H54 (cell line): Measurements from ENCODE around the gene VSTM2L.
"Not testable (repeated sequence)": the region's sequence is repeated elsewhere in the genome, so short reads cannot be mapped to it uniquely, and the experiment has no call there.

Experiments
- DNase-seq: peaks from one replicate; pipeline ENCODE4 v3.0.0; 2011; ENCODE audit warnings: low spot score, mixed read lengths; ENCODE audit not compliant: insufficient read length
- FAIRE-seq: peaks from 3 replicates; lab custom pipeline; 2011; peaks lifted over from hg19 to GRCh38; lab: Jason Lieb, UNC
- POLR2A ChIP-seq: IDR thresholded peaks from 2 replicates; pipeline ENCODE4 v1.6.1; 2011; ENCODE audit warnings: low read depth, mild to moderate bottlenecking, low read length

VSTM2L gene, protein sequence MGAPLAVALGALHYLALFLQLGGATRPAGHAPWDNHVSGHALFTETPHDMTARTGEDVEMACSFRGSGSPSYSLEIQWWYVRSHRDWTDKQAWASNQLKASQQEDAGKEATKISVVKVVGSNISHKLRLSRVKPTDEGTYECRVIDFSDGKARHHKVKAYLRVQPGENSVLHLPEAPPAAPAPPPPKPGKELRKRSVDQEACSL

DNA sequence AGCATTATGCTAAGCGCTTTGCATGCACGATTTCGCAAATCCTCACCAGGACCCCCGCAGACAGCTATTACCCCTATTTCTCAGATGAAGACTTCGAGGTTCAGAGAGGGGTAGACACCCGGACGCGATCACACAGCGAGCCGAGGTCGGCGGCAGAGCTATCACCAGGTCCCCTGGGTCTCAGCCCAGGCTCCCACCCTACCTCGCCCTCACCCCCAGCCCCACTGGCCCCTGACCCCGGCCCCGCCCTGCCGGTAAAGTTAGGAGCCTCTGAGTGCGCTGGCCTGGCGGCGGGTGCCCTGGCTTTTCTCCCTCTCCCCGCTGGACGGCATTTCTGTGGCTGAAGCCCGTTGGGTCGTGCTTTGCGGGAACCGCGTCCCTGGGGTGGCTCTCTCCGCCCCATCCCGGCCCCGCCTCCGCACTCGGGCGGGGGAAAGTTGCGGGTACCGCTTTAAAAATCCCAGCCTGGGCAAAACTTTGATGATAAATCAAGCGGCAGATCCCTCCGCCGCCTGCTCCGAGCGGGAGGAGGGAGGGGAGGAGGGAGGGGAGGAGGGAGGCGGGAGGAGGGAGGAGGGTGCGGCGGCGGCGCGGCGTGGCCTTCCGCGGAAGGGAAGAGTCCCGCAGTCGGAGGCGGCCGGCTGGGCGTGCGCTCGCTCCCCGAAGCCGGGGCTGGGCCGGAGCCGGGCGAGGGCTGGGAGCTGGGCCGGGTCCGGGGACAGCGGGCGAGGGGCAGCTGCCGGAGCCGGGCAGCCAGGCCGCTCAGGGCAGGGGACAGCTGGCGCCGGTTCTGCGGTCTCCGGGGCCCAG is at the start of gene VSTM2L:
Gene VSTM2L (plus strand): TSS at position 624 of the 810 bp plus-strand sequence. CDS start 224 bp downstream, outside the sequence.
- DNase-seq: no peak
- no peak; the same call in none of the 2 replicates for TF ChIP-seq POLR2A
- no peak for FAIRE-seq

DNA sequence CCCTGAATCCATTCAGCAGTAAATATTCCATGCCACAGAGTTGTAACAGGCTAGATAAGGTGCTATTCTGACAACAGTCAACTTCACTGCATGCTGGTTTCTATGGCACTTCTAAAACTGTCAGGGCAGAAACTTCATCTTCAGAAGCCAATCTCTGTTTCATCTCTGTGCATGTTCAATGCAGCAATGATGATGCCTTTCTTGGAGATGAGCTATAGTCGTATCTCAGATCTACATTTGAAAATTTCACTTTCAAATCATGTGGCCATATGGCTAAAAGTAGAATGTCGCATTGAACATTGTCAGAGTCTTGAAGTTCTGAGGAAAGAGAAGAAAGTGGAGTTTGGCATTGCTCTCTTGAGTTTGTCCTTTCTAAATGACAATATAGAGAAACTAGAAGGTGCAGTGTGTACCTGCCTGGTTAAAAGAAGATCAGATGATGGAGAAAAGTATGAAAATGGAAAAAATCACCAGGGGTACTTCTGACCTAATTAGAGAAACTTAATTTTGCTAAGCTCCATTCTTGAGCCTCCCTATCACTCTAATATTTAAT is 49.0 kb upstream of the VSTM2L start:
- DNase-seq (no peak), FAIRE-seq (no peak)
- TF ChIP-seq POLR2A: no peak

DNA sequence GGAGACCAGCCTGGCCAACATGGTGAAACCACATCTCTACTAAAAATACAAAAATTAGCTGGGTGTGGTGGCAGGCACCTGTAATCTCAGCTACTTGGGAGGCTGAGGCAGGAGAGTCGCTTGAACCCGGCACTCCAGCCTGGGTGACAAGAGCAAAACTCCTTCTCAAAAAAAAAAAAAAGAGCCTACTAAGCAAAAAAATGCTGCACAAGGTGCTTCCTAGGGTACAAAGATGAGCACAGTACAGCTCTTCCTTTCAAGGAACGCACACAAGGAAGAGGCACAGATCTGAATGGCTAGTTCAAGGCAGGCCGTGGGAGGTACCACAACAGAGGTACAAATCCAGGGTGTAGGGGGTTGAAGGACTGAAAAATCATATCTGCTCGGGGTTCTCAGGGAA is 46.9 kb upstream of the VSTM2L start:
- DNase-seq, FAIRE-seq: not testable (repeated sequence)

DNA sequence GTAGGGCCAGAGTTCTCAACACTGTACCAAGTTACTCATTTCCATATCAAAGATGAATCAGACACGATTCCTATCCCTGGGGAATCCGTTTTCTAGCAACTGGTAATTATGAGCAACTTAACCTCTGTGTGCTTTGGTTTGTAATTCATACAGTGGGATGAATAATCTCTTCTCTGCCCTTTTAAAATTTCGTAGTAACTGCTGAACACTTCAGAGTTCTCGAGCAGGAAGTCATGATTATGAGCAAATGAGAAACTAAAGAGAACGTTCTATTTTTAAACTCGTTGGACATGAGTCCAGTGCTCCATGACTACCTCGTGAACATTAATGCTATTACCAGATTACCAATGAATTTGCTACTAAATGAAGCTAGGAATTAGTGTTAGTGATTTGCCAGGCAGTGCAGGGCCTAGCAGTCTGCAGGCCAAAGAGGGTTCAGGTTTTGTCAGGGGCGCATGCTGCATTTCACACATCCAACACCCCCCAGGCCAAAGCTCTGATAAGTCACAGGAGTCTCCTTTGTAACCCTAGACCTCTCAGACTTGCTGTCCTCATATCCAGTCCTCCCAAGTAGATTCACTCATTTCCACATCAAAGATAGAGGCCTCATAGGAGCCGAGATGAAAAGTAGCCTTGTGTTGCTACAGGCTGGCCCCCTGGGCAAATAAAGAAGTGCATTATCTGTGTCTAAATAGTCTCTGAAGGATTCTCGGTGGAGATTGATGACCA is 45.8 kb upstream of the VSTM2L start:
- TF ChIP-seq POLR2A: no peak
- no peak for DNase-seq
- no peak for FAIRE-seq

DNA sequence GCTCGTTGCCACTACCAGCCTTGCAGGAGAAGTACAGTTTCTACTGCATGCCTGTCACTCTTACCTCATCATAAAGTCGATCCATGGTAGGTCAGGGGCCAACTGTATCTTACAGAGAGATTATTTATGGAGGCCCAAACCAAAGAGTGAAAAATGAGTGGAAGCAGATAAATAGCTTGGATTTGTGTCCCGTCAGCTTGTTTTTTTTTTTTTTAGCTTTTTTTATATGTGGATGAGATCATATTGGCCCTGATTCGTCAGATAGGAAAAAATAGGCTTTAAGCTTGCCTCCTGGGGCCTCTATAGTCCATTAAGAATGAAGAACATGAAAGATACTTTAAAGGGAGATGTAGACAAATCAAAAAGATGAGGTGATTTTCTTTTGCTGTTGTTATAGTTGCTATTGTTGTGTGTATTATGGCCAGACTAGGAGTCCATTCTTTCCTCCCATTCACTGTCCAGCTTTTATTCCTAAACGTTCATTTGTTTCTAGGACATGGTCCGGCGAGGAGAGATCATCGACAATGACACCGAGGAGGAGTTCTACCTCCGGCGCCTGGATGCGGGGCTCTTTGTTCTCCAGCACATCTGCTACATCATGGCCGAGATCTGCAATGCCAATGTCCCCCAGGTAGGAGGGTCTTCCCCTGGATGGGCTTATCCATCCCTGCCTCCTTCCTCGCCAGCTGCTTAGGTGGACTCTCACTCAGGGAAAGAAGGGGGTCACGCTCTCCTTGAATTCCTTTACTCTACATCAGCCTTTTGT is 43.3 kb upstream of the VSTM2L start:
- no peak for FAIRE-seq
- no peak for DNase-seq
- TF ChIP-seq POLR2A: no peak

DNA sequence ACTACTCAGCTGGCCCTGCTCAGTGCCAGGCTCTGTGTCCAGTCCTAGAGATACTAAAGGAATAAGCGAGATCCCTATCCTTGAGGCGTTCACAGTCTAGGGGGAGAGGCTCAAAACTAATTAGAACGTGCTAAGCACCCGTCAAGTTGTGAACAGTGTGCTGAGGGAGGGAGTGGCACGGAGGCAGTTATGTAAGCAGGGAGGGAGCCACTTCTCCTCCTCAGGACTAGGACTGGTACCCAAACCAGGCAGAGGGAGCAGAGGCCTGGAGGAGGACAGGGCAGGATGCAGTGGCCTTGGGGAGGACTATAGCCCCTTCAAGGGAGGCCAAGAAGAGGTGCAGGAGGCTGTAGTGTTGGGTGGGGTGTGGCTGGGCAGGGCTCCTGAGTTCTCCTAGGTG is 39.6 kb upstream of the VSTM2L start:
- DNase-seq (no peak), FAIRE-seq (no peak)
- TF ChIP-seq POLR2A: no peak

DNA sequence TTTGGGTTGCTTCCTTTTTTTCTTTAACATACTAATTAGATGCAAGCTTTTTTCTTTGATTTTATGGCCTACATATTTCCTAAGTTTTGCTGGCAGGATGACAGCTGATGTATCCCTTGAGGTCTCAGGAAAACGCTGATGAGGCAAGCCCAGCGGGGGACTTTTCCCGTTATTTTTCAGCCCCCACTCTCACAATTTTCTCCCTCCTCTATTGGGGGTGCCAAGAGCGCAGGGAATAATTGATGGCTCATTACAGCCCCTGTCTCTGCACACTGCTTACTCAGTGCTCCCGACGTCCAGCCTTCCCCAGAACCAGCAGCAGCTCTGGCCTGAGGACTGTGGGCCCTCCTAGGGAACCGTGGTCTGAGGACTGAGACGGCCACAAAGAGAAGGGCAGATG is 38.6 kb upstream of the VSTM2L start:
- FAIRE-seq (no peak), DNase-seq (no peak)
- TF ChIP-seq POLR2A: no peak

DNA sequence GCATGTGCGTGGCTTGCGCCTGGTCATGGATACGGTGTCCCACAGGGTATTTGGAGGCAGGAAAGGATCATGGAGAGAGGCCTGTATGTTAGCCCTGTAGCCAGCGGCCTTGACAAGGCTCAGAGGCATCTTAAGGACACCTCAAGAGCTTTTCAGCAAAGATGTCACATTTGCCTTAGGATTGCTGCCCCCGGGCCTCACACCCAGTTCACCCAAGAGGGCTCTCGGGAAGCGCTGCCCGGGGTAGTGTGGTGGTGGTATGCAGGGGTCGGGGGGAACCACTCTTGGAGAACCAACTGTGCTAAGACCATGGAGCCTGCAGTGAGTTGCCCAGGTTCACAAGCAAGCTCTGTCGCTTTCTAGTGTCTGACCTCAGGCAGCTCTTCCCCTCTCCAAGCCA is 36.9 kb upstream of the VSTM2L start:
- DNase-seq (no peak), FAIRE-seq (no peak)
- TF ChIP-seq POLR2A: no peak

DNA sequence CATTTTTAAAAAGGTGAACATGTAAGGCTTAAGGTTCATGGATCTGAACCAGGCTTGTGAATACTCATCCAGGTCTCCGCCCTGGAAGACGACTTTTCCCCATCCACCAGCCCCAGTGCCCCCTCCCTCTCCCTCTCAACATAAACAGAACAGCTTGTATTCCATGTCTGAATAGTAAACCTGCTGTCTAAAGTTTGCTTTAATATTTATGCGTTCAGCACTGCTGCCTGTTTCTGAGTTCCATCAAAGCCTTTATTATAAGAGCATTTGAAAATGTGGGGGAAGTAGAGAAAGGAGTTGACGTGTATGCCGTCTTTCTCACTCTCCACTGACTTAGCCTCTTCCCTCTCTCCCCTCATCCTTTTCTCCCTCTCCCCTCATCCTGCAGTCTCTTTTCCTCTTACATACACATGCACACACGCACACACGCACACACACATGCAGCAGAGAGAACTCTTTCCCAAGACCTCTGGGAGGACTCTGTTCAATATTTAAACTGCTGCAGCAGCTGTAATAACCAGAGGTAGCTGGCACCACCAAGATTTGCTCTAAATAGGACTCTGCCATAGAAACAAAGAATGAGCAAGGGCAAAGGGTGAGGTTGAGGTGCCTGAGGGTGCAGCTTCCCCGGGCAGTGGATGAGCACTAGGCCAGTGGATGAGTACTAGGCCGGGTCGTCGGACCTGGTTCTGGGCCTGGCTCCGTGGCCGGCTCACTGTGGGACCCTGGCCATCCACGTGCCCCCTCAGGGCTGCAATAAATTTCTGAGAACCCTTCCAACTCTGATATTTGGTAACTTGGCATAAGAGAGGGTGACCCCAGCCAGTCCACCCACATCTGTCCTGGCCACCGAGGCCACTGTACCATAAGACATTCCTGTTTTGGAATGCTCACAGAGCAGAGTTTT is 35.4 kb upstream of the VSTM2L start:
- no peak for TF ChIP-seq POLR2A
- DNase-seq (no peak), FAIRE-seq (no peak)

DNA sequence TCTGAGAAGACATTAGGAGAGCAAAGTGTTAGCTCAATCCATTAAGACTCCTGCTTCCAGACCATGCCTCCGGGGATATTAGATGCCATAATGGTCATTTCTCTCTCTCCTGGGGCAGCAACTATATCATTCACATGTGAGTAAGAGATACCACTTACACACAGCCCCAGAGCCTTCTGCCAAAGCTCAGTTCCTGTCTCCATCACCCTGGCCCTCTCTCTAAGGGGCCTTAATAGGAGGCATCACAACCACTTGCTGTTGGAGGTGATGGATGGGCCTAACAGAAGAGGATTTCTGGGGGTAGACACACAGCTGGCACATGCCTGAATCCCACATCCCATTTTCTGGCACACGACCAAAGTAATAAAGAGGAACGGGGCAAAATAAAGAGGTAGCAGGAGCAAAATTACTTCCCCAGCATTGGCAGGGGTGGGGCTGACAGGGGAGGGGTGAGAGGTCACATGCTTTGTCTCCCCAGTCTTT is 34.0 kb upstream of the VSTM2L start:
- DNase-seq (no peak), FAIRE-seq (no peak)
- TF ChIP-seq POLR2A: no peak

DNA sequence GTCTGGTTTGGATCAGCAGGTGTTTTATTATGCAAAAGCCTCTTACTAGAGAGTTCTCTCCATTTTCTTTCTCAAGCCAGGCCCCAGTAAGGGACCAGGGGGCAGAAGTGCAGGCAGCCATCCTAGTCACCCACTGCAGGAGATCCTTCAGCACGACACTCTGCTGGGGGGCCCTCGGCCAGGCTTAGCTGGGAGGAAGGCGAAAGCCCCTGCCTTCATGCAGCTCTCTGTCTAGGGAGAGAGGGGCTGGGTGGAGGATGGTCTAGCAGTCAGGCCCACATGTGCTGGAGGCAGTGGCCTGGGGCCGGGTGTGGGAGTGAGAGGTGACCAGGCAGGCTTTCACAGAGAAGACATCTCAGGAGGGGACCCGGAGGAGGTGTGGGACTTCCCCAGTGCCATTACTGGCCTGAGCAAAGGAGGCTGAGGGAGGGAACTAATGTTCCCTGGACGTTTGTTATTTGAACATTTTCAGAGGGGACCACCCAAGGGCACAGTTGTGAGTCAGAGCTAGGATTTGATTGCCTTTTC is 33.5 kb upstream of the VSTM2L start:
- FAIRE-seq: no peak
- no peak for DNase-seq
- no peak for TF ChIP-seq POLR2A

DNA sequence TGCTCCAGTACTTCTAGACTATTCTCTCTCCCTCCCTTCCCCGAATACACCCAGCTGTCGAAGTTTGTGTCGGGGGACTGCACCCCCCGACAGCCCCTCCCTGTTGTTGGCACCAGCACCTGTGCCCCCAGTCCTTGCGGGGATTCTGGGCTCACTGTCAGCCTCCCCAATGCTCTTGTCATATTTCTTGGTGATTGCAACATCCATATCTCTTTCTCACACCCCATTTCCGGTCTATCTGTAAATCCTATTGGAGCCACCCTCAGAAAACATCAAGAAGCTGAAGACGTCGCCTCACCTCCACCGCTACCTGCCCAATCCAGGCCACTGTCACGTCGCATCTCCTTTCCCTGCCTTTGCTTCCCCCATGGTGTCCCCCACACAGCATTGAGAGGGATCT is 32.6 kb upstream of the VSTM2L start:
- FAIRE-seq: no peak
- DNase-seq: no peak
- no peak for TF ChIP-seq POLR2A
